SK-N-SH treated with all-trans-retinoic acid at 6 μM for 48 hours (cell line): ENCODE data around the gene PTCD1.

ENCODE experiments used
- ATAC-seq: fragments of 200-7000 bp; cut with Tn5 transposase; 3 replicates; pipeline ENCODE4 v1.9.1; 2020; ENCODE audit warnings: mild to moderate bottlenecking, moderate library complexity
- ARNTL ChIP-seq: fragments of 450-650 bp; formaldehyde crosslinking; IDR thresholded peaks from 2 replicates; pipeline ENCODE4 v1.5.0; 2020; ENCODE audit warnings: low read depth, mild to moderate bottlenecking, moderate library complexity, borderline replicate concordance
- BACH2 ChIP-seq: fragments of 250-450 bp; sonication (Bioruptor Pico); IDR thresholded peaks from 2 replicates; pipeline ENCODE4 v1.9.0; 2021; ENCODE audit warnings: mild to moderate bottlenecking, borderline replicate concordance
- CREB5 ChIP-seq: fragments of 250-450 bp; sonication (Bioruptor Pico); IDR thresholded peaks from 2 replicates; pipeline ENCODE4 v1.5.1; 2020; ENCODE audit warnings: low read depth, mild to moderate bottlenecking, moderate library complexity
- CSDC2 ChIP-seq: fragments of 250-450 bp; sonication (Bioruptor Pico); IDR thresholded peaks from 2 replicates; pipeline ENCODE4 v1.5.0; 2020; ENCODE audit warnings: mild to moderate bottlenecking, moderate library complexity
- ESRRG ChIP-seq: fragments of 250-450 bp; sonication (Bioruptor Pico); IDR thresholded peaks from 2 replicates; pipeline ENCODE4 v1.6.1; 2021; ENCODE audit warnings: mild to moderate bottlenecking
- GLIS3 ChIP-seq: fragments of 250-450 bp; sonication (Bioruptor Pico); IDR thresholded peaks from 2 replicates; pipeline ENCODE4 v1.5.0; 2020; ENCODE audit warnings: mild to moderate bottlenecking, moderate library complexity
- ISL1 ChIP-seq: fragments of 250-450 bp; sonication (Bioruptor Pico); IDR thresholded peaks from 2 replicates; pipeline ENCODE4 v2.1.2; 2022; ENCODE audit warnings: mild to moderate bottlenecking, moderate library complexity
- OSR1 ChIP-seq: fragments of 250-450 bp; sonication (Bioruptor Pico); IDR thresholded peaks from 2 replicates; pipeline ENCODE4 v1.8.0; 2022; ENCODE audit warnings: moderate library complexity, mild to moderate bottlenecking, inconsistent platforms
- PATZ1 ChIP-seq: fragments of 250-450 bp; sonication (Bioruptor Pico); IDR thresholded peaks from 2 replicates; pipeline ENCODE4 v1.8.0; 2020; ENCODE audit warnings: mild to moderate bottlenecking, moderate library complexity, borderline replicate concordance
- RARB ChIP-seq: fragments of 250-450 bp; sonication (Bioruptor Pico); IDR thresholded peaks from 2 replicates; pipeline ENCODE4 v1.8.0; 2021; ENCODE audit warnings: mild to moderate bottlenecking, moderate library complexity
- SNAI2 ChIP-seq: fragments of 250-450 bp; sonication (Bioruptor Pico); IDR thresholded peaks from 2 replicates; pipeline ENCODE4 v1.5.0; 2020; ENCODE audit warnings: mild to moderate bottlenecking, moderate library complexity
- TCF4 ChIP-seq: fragments of 250-450 bp; sonication (Bioruptor Pico); IDR thresholded peaks from 2 replicates; pipeline ENCODE4 v1.8.0; 2021; ENCODE audit warnings: mild to moderate bottlenecking, moderate library complexity, borderline replicate concordance
- TOX ChIP-seq: fragments of 250-450 bp; sonication (Bioruptor Pico); IDR thresholded peaks from 2 replicates; pipeline ENCODE4 v1.8.0; 2021; ENCODE audit warnings: mild to moderate bottlenecking, moderate library complexity, borderline replicate concordance
- ZC3H10 ChIP-seq: fragments of 250-450 bp; sonication (Bioruptor Pico); IDR thresholded peaks from 2 replicates; pipeline ENCODE4 v1.5.1; 2021; ENCODE audit warnings: mild to moderate bottlenecking, moderate library complexity
- ZFP3 ChIP-seq: fragments of 250-450 bp; sonication (Bioruptor Pico); IDR thresholded peaks from 2 replicates; pipeline ENCODE4 v1.5.0; 2020; ENCODE audit warnings: mild to moderate bottlenecking, moderate library complexity
- ZFP30 ChIP-seq: fragments of 450-650 bp; formaldehyde crosslinking; IDR thresholded peaks from 2 replicates; pipeline ENCODE4 v1.5.0; 2022; ENCODE audit warnings: mild to moderate bottlenecking, moderate library complexity
- ZNF565 ChIP-seq: fragments of 450-650 bp; formaldehyde crosslinking; conservative IDR thresholded peaks from 2 replicates; pipeline ENCODE4 v1.5.0; 2020; ENCODE audit warnings: low read depth, mild to moderate bottlenecking, moderate library complexity
- ZNF70 ChIP-seq: fragments of 450-650 bp; formaldehyde crosslinking; IDR thresholded peaks from 2 replicates; pipeline ENCODE4 v1.5.0; 2020; ENCODE audit warnings: mild to moderate bottlenecking, moderate library complexity
- ZNF8 ChIP-seq: fragments of 450-650 bp; formaldehyde crosslinking; IDR thresholded peaks from 2 replicates; pipeline ENCODE4 v1.5.0; 2020; ENCODE audit warnings: mild to moderate bottlenecking, moderate library complexity
- TF ChIP-seq, protein P1 (sequence below): fragments of 250-450 bp; sonication (Bioruptor Pico); IDR thresholded peaks from 2 replicates; pipeline ENCODE4 v1.8.0; 2021; ENCODE audit warnings: low read depth, mild to moderate bottlenecking, moderate library complexity, borderline replicate concordance
- TF ChIP-seq, protein P2 (sequence below): fragments of 250-450 bp; sonication (Bioruptor Pico); IDR thresholded peaks from 2 replicates; pipeline ENCODE4 v1.5.0; 2020; ENCODE audit warnings: mild to moderate bottlenecking, moderate library complexity
- TF ChIP-seq, protein P3 (sequence below): fragments of 250-450 bp; sonication (Bioruptor Pico); IDR thresholded peaks from 2 replicates; pipeline ENCODE4 v1.5.1; 2021; ENCODE audit warnings: mild to moderate bottlenecking, moderate library complexity

Gene PTCD1

GRCh38 chr7:99451936-99452335 is 13.3 kb upstream of the PTCD1 start (continued):
- TF ChIP-seq CREB5, result no peak
- no peak for TF ChIP-seq ZNF8

- TF ChIP-seq BACH2 (no peak), ZNF8 (no peak), ESRRG (no peak), ZC3H10 (CRISPR knock-in tag) (no peak), ARNTL (no peak), SNAI2 (CRISPR knock-in tag) (no peak), OSR1 (no peak), ZFP3 (CRISPR knock-in tag) (no peak)
- TF ChIP-seq, all 23 proteins: peak for 0
- ATAC-seq, result no peak
Observed at GRCh38 chr7:99449326-99449725, 10.7 kb upstream of the PTCD1 start.

DNA sequence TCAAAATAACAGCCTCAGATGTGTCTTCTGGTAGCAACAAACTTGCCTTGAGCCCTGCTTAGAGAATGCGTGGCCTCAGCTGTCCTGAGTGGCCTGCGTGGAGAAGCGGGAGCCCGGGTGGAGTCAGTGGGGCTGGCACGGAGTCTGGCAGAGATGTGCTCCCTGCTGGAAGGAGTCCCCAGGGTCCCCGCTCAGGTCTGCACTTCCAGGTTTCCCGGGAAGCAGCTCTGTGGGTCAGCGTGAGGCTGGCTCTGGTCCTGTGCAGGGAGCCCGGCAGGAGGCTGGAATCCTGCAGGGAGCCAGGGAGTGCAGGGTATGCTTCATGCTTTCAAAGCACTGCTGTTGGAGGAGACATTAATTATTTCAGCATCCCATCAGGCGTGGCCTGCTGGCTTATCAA is 10.3 kb upstream of the PTCD1 start:
- TF ChIP-seq, protein P1, sequence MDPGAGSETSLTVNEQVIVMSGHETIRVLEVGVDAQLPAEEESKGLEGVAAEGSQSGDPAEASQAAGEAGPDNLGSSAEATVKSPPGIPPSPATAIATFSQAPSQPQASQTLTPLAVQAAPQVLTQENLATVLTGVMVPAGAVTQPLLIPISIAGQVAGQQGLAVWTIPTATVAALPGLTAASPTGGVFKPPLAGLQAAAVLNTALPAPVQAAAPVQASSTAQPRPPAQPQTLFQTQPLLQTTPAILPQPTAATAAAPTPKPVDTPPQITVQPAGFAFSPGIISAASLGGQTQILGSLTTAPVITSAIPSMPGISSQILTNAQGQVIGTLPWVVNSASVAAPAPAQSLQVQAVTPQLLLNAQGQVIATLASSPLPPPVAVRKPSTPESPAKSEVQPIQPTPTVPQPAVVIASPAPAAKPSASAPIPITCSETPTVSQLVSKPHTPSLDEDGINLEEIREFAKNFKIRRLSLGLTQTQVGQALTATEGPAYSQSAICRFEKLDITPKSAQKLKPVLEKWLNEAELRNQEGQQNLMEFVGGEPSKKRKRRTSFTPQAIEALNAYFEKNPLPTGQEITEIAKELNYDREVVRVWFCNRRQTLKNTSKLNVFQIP, result no peak
- TF ChIP-seq ESRRG (no peak), ARNTL (no peak), GLIS3 (CRISPR knock-in tag) (no peak), TCF4 (no peak), ZNF565 (CRISPR knock-in tag) (no peak), ZC3H10 (CRISPR knock-in tag) (no peak), ZFP30 (CRISPR knock-in tag) (no peak), ISL1 (CRISPR knock-in tag) (no peak), RARB (CRISPR knock-in tag) (no peak), ZNF8 (no peak), CSDC2 (CRISPR knock-in tag) (no peak), ZFP3 (CRISPR knock-in tag) (no peak), BACH2 (no peak), SNAI2 (CRISPR knock-in tag) (no peak), TOX (no peak), PATZ1 (CRISPR knock-in tag) (no peak), CREB5 (no peak), OSR1 (no peak)
- TF ChIP-seq, protein P2, sequence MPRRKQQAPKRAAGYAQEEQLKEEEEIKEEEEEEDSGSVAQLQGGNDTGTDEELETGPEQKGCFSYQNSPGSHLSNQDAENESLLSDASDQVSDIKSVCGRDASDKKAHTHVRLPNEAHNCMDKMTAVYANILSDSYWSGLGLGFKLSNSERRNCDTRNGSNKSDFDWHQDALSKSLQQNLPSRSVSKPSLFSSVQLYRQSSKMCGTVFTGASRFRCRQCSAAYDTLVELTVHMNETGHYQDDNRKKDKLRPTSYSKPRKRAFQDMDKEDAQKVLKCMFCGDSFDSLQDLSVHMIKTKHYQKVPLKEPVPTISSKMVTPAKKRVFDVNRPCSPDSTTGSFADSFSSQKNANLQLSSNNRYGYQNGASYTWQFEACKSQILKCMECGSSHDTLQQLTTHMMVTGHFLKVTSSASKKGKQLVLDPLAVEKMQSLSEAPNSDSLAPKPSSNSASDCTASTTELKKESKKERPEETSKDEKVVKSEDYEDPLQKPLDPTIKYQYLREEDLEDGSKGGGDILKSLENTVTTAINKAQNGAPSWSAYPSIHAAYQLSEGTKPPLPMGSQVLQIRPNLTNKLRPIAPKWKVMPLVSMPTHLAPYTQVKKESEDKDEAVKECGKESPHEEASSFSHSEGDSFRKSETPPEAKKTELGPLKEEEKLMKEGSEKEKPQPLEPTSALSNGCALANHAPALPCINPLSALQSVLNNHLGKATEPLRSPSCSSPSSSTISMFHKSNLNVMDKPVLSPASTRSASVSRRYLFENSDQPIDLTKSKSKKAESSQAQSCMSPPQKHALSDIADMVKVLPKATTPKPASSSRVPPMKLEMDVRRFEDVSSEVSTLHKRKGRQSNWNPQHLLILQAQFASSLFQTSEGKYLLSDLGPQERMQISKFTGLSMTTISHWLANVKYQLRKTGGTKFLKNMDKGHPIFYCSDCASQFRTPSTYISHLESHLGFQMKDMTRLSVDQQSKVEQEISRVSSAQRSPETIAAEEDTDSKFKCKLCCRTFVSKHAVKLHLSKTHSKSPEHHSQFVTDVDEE (CRISPR knock-in tag), result no peak
- no peak for ATAC-seq

DNA sequence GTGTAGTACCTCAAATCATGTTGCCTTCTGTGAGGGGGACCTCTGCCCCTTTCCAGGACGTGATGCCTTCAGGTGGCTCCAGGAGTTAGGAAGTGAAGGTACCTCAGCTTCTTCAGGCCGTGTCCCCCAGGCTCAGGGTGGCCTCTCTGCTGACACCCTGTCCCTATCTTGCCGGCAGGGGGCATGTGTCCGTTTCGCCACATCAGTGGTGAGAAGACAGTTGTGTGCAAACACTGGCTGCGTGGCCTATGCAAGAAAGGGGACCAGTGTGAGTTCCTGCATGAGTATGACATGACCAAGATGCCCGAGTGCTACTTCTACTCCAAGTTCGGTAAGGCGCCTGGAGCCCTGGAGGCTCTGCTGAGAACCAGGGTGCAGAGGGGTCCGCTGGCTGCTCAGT is 9.3 kb upstream of the PTCD1 start:
- no peak for ATAC-seq
- no peak for TF ChIP-seq ISL1 (CRISPR knock-in tag)

DNA sequence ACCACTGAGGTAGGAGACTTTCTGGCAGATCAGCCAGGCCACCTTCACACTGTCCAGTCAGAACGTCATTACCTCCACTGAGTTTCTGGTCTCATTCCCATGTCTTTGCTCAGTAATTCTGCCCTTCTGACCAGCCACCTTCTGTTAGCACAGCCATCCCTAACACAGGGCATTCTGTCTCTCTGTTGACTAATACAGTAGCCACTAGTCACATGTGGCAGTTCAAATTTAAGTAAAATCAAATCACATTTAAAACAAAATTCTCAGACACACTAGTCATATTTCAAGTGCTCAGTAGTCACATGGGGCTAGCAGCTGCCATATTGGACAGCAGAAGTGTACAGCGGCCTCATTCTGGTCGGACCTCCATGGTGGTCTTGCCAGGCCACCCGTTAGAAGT is 7.5 kb upstream of the PTCD1 start:
- no peak for ATAC-seq
- TF ChIP-seq ZNF70 (CRISPR knock-in tag) (no peak), RARB (CRISPR knock-in tag) (no peak), ZFP3 (CRISPR knock-in tag) (no peak), CSDC2 (CRISPR knock-in tag) (no peak), ZFP30 (CRISPR knock-in tag) (no peak), SNAI2 (CRISPR knock-in tag) (no peak), ZNF8 (no peak), OSR1 (no peak), ESRRG (no peak), ISL1 (CRISPR knock-in tag) (no peak), TCF4 (no peak), ZC3H10 (CRISPR knock-in tag) (no peak), ZNF565 (CRISPR knock-in tag) (no peak), BACH2 (no peak)
- TF ChIP-seq, protein P3, sequence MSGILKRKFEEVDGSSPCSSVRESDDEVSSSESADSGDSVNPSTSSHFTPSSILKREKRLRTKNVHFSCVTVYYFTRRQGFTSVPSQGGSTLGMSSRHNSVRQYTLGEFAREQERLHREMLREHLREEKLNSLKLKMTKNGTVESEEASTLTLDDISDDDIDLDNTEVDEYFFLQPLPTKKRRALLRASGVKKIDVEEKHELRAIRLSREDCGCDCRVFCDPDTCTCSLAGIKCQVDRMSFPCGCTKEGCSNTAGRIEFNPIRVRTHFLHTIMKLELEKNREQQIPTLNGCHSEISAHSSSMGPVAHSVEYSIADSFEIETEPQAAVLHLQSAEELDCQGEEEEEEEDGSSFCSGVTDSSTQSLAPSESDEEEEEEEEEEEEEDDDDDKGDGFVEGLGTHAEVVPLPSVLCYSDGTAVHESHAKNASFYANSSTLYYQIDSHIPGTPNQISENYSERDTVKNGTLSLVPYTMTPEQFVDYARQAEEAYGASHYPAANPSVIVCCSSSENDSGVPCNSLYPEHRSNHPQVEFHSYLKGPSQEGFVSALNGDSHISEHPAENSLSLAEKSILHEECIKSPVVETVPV (CRISPR knock-in tag), result no peak
- TF ChIP-seq, protein P2 (CRISPR knock-in tag), result no peak
